ENCODE results near the gene ZNF423.

Gene ZNF423

DNA sequence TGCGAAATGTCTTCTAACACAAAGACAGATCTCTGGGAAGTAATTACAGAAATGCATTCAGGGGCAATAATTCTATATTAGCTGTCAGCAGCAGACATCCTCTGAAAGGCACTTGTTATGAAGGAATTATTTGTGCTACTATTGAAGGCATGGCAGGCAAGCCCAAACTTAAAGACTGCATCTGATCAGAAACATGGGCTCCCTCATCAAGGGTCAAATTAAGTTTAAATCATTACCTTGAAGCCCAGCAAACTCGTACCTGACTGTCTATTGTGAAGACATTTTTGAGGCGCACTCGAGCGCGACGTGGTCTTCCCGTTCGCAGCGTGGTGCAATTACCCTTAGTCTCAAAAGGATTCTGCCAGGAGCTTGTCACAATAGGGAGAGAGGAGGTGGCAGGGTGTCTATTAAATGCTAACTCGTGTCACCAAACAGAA lies 110.6 kb downstream of the ZNF423 start:
- no peak for DNase-seq

DNA sequence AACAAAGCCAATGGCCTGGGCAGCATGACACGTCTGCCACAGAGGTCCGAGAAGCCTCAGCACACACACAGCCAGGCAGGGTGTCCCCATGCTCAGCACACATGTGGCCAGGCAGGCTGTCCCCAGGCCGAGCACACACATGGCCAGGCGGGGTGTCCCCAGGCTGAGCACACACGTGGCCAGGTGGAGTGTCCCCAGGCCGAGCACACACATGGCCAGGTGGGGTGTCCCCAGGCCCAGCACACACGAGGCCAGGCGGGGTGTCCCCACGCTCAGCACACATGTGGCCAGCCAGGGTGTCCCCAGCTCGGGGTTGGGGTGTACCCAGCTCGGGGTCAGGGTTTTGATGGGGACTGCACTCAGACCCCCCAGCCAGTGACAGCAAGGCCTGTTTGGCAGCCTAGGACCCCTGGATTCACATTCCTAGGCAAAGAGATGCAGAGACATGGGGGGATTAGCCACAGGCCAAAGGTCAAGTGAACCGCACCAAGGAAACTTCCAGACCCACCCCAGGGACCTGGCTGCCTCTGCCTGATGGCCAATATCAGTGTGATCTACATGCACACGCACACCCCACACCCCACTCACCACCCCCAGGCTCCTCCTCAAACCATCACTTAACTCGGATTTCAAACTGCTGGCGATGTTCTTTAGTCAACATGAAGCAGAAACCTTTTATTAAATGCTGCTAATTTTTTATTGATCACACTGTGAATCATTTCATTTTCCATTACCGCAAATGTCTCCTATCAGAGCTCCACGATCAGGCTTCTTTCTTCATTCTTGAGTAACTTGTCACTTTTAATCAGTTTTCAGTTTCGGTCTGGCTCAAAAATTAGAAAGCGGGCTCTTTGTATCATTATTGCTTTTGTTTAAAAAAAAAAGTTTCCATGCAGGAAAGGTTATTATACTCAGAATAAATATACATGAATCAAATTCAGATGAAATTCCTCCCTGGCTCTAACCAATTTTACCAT lies 111.4 kb downstream of the ZNF423 start:
- no peak for DNase-seq

DNA sequence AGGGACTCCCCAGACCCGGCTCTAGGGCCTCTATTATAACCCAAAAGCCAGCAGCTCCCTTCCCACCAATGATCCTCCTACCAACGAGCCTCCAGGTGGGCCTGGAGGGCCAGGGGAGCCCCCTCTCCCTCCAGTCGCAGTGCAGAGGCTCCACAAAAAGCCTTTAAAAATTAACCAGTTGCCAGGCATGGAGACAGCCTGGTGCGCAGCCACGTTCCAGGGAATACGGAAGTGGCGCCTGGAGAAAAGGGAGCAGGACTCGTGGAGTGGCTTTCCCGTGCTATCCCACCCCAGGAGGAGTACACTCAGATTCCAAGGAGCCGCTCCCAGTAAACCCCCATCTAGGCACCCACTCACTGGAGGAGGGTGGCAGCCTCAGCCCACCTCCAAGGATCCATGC lies 112.3 kb downstream of the ZNF423 start:
- no peak for DNase-seq

DNA sequence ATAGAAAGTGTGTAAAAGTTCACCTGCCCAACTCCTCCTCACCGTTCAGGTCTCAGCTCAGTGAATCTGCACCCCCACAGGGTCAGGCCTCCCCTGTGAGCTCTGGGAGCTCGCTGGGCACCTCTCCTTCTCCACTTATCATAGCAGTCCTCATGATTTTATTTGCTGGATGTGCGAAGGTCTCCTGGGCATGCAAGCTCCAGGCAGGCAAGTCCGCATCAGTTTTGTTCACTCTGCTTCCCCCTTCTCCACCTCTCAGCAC lies 112.8 kb downstream of the ZNF423 start:
- DNase-seq: no peak

DNA sequence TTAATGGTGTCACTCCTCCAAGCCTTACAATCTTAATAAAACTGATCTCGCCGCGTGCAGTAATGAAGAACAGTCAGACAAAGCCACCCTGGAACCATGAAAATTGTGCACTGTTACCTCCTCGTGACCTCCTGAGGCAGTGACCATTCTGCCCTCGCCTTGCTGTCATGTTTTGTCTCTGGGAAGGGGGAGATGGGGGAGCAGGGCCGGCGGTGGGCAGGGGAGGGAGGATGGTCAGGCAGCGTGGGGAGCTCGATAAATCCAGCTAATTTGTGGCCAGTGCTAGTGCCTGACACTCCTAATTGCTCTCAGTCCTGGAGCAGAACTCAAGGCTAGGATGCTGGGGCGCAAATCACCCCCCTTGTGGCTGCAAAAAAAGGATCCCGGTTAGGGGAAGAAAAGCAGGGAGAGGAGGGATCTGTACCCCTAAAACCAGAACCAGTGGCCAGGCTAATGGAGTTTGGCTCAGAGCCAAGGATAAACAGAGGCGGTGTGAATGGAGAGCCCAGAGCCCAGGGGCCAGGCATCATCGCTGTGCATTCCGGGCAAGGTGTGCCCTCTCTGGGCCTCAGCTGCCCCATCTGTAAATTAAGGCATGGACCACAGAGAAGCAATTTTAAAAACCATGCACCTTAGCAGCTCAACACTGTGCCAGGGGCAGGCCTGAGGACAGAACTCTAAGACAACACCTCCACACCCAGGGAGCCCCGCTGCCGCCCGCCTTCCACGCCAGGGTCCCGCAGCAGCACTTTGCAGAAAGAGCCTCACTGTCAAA lies 113.3 kb downstream of the ZNF423 start:
- no peak for DNase-seq

DNA sequence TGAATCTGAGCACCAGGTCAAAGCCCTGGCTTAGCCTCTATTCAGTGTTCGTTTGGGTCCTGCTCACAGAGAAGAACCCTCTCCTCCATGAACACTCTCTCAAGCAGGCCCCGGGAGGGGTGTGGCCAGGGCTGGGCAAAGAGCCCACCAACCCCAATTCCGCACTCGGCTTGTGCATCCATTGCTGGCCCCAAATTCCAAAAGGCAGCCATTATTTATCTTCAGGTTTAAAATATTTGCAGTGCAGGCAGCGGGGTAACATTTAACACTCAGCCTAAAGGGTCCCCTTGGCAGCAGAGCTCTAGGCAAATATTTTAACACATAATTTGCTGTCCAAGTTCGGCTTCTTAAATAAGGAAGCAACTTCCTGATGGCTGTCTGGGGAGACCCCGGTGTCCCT lies 115.7 kb downstream of the ZNF423 start:
- no peak for DNase-seq

DNA sequence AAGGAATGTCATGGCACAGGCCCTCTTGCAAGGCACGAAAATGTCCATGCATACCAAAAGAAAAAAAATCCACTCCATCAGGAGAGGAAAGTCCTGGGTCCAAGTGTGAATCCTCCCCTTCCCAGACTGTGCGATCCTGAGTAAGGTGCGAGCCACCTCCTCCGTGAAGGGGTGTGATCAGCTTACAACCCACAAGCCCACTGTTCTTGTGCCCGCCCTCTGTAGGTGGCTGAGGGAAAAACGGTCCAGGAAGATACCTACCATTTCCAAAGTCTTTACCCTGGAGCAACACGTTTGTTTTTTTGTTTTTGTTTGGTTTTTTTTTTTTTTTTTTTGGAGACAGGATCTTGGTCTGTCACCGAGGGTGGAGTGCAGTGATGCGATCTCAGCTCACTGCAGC lies 116.5 kb downstream of the ZNF423 start:
- DNase-seq: no peak

DNA sequence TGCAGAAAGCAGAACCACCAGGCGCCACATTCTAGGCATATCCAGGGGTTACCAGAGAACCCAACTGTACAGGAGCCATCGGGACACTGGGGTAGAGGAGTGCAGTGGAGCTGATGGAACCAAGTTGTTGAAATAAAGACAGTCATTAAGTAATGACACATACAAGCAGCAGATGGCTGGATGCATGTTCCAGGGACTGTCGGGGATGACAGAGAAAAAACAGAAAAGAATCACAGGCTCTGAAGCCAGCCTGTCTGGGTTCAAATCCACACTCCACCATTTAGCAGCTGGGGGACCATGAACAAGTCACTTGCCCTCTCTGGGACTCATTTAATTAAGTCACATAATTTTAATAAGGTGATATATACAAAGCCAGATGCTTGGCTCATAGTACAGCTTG lies 117.1 kb downstream of the ZNF423 start:
- no peak for DNase-seq

DNA sequence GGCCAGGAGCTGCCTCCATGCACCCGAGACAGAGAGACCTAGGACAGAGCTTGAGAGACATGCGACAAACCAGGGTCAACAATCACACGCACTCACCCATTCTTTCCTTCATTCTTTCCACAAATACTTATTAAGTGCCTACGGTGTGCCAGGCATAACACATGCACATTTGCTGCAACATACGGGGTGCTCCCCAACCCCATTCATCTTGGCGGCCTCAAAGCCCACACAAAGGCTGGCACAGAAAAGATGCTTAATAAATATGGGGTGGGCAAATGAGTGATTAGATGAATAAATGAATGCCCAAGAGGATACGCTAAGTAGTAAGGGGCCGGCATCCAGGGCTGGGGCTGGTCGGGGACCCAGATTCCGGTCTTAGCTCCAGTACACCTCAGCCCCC lies 117.9 kb downstream of the ZNF423 start:
- DNase-seq: no peak

DNA sequence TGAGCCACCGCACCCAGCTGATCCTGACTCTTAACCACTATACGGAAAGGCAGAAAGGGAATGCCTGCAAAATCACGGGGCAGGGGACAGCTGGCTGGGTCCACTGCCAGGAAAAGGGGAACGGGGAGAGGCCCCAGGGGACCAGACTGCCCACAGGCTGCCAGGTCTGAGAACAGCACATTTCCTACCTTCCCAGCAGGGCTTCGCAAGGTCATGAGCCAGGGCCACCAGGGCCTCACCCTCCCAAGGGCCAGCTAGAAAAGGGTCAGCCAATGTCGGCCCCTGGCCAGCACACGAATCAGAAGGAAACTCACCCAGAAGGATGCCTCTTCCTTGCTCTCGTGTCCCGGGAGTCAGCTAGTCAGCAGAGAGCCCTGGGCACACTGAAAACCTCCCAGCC lies 118.4 kb downstream of the ZNF423 start:
- DNase-seq: no peak

DNA sequence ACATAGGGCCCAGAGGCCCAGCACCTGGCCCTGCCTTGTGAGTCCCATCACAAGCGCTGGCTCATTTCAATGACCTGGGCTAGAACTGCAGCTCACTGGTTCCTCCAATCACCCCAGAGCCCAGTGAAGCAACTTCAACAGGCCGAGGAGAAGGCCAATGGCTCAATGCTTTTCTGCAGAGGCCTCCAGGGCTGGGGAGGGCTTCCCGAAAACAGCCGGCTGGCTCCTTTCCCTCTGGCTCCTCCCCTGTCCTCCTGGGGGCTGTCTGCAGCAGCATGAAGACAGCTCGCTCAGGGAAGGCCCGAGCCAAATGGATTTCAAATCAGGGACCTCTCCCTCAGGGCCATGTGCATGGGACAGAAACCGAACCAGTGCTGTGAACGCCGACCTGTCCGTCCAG lies 121.6 kb downstream of the ZNF423 start:
- no peak for DNase-seq

DNA sequence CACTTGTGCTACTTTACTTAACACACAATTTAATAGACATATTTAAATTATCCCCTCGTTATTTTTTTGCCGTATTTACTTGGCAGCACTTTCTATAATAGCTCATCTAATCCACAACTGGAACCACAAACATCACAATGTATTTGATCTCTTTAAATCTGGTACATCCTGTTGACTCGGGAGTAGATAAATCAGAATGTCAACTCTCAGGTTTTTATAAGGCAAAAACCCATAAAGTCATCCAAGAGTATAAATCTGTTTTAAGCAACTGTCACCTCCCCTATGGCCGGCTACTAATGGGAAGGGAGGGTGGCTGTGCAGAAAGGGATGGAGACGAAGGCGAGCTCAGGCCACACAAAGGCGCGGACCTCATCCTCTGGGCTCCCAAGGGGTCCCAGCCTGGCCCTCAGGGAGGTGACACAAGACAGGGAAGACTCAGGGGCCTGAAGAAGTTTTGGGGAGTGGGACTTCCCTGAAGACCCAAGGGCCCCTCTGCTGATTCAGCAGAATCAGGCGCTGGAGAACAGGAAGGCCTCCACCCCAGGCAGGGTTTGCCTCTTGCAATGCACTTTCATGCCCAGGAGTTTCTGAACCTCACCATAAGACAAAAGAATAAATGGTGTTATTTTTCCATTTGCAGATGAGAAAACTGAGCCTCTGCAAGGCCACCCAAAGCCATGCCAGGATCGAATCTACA lies 122.5 kb downstream of the ZNF423 start:
- DNase-seq: no peak

DNA sequence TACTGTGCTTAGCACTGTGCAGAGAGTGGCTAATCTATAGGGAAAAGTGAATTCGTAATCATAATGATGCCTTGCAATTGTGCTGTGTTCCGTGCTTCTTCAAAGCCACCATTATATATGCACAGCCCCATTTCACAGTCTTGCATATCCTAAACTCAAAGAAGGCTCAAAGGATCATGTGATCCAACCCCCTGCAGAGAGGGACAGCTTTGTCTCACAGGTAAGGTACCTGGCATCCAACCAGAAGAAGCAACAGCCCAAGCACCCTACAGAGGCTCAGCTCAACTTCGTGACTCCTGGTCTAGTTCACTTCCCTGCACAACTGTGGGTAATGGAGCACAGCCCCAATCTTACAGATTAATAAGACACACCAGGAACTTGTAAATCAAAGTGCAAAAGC lies 124.0 kb downstream of the ZNF423 start:
- no peak for DNase-seq

DNA sequence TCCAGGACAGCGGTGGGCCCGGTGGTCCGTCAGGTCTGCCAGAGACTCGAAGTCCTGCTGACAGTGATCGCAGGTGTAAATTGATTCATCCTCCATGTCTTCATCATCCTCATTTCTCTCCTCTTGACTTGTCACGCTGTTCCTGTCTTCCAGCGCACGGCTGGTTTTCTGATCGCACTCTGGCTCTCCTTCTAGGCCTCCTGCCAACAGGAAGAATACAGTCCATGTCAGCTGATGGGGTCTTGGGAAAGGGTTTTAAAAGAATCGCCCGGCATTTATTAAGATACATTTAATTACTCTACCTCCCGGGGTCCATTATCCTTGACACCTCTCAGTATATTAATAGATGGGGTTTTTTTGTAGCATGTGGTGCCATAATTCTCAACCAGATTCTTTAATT lies 125.1 kb downstream of the ZNF423 start:
- DNase-seq: no peak

DNA sequence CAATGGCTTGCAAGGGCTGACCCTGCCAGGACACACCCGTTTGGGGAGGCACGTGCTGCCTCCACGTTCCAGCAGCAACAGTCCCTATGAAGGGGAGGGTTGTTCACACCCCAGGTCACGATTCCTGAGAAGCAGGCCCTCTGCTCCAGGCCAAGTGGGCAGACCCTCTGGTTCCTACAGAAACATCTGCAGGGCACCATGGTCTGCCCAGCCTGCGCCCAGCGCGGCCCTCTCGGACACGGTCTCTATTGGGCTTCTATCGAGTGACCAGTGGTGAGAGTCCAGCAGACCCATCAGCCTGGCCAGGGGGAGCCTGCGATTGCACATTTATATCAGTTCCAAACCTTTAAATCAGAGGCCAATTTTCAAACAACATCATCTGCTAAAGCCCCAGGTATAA lies 128.3 kb downstream of the ZNF423 start:
- DNase-seq: no peak

DNA sequence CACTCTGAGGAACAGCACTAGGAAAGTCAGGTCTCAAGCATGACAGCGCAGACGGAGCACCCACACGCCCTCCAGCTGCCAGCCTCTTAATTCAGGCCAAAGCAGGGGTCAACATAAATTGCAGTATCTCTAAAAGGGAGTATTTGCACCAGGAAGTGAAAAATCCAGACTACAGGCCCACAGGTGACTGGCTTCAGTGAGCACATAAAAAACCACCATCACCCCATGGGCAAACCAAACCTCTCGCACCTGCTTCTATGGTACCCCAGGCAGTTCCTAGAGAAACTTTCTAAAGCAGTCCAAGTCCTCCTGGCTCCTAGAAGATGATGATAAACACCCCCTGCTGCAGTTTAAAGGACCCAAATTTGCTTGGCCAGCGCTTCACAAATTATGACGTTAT lies 129.8 kb downstream of the ZNF423 start:
- no peak for DNase-seq

DNA sequence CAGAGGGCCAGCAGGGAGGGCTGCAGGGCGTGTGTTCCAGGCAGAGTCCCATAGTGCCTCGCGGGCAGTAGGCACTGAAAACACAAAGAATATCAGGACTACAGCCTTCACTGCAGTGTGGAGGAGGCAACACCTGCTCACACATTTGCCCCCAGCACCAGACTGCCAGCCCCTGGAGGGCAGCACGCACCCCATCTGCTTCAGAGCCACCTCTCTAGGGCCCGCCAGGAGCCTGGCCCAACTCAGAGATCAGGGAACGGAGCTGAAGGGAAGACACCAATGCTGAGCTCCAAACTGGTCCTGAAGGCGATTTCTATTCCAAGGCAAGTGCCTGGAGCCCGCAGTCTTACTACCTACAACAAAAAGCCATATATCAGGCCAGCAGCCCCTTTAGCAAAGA lies 130.3 kb downstream of the ZNF423 start:
- DNase-seq: no peak

DNA sequence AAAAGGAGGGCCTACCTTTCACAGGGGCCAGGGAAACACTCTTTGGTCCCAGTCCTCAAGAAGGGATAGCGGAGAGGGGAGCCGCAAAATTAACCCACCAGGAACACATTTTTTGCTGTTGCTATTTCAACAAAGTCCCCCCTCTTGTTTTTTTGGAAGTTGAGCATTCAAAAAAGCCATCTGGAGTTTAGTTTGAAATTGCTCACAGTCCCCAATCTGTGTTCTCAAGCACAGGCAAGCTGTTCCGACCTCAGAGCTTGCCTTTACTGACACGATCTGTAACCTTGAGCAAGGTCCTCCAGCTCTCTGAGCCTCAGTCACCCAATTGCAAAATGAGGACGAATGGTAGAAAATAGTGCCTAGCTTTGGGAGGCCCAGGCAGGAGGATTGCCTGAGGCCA lies 131.1 kb downstream of the ZNF423 start:
- DNase-seq: no peak

DNA sequence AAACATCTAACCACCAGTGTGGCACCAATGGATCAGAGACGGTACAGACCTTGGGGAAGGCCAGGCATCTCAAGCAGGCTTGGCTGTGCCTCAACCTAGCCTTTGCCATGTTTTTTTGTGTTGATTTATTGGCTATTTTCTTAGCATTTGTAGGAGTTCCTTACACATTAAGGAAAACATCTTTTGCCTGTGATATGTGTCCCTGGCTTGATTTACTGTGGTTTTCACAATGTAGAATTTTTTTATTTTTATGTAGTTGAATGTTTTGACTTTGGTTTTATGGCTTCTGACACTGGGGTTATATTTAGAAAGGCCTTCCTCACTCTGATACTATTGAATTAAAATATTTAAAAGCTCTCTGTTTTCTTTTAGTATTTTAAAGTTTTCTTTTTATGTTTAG lies 132.6 kb downstream of the ZNF423 start:
- DNase-seq: no peak

DNA sequence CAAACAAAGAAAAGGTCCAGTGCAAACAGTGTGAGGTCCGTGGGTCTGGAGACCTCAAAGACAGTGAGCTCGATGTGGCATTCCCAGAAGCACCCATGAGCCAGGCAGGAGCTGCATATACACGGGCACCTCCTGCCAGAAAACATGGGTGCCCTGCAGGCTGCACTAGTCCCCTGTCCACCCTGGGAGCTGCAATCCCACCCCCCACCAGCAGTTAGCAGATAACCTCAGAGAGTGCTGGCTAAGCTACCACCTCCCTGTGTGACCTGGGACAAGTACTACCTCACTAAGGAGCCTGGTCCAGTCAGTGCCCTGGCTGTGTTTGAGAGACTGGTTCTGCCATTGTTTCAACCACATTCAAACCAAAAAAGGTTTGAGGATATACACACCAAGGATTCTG lies 135.7 kb downstream of the ZNF423 start:
- no peak for DNase-seq

DNA sequence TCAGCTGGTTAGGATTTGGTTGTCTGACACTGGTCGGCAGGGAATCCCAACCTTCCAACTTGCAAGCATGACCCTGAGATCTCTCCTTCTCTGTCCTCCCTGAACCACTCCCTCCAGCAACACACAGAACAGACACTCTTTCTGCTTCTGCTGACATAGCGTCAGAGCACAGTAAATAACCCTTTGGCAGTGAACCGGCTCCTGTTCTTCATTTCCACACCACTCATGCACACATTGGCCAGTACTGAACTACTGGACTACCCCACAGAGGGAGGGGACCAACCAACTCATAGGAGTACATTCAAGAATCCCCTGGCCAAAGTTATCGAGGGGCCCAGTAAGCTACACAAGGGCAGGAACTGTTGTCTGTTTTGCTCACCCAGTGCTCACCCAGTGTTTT lies 138.2 kb downstream of the ZNF423 start:
- no peak for DNase-seq

DNA sequence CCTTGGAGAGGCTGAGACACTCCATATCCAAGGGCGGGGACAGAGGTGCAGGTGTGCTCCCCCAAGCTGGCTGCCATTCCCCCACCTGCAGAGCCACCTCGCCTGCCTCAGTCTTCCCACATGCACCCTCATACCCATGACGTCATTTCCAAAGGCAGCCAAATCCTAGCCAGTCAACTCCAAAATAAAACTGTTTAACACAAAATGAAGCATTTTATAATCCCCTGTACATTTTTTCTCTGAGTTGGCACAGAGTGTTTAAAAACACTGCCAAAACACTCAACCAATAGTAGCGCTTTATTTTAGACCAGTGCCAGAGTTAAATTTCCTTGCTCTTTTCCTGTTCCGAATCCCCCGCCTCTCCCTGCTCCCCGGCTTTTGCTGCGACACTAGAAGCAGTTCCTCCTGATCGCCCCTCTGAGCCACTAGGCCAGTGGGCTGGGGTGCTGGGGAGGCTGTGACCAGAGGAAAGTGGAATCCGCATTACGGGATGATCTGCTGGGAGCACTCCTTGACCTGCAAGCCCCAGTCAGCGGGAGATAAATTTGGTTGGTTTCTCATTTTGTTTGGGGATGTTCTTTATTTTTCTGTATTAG lies 139.5 kb downstream of the ZNF423 start:
- DNase-seq: no peak

DNA sequence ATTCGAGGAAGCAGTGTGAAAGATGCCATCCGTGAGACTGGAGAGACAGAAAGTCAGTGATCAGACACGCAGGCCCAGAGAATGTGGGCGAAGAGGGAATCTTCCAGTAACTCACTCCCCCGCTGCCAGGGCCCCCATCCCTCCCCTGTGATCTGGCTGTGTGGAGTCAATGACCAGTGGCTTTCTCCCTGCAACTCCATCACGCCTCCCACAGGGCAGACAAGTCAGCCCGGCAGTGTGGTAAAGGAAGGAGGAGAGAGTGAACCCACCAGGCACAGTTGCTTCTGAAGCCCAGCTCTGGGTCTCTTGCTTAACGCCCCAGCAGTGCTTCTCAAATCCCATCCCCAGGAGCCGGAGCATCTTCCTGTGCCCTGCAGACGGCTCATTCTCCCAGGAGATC lies 142.1 kb downstream of the ZNF423 start:
- no peak for DNase-seq

DNA sequence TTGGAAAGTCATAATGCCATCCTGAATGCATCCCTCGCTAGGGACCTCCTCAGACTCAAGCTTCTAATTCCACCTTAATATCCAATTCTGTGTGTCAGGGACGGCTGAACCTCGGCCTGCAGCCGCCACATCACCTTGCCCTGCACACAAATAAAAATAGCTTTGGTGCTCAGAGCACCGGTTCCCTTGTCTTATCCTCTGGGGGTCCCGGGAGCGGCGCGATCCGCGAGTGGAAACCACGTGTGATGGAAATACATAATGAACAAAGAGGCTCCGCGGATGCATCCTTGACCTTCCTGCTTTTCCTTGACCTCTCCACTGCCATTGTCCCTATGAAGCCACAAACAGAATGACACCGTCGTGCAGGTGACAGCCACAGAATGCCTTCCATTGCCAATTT lies 143.4 kb downstream of the ZNF423 start:
- no peak for DNase-seq
